HG03103 (cell line): ENCODE data around the gene BMAL1.

Experiments
- ATAC-seq: cut with Tn5 transposase; IDR thresholded peaks from one replicate; pipeline ENCODE4 v1.9.1; 2021; ENCODE audit warnings: low read depth; ENCODE audit not compliant: unreplicated experiment

The BMAL1 gene

DNA sequence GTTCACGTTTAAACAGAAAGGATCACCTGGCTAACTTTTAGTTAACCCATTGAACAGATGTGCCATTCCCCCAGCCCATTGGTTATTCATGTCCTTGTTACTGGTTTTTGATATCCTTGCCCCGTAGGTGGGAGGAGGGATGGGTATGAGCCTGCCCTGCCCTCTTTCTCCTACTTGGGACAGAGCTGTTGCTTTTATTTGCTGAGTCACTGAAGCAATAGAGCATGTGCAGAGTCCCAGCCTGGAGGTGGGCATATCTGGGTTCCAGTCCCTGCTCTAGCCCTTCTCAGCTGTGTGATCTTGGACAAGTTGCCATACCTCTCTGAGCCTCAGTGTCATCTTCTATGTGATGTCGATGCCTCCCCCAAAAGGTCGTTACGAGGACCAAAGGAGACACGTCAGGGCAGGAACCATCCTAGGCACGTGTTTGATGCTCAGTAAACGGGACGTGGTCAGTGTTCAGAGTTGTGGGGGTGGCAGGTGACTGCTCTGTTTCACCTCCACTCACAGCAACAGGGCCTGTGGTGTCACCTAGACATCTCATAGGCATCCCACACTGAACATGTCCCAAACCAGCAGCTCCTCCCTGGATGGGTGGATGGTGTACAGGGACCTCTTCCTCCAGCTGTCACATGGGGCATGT lies 61.0 kb downstream of the BMAL1 start:
- no peak for ATAC-seq

GRCh38 chr11:13339195-13340153 lies 61.9 kb downstream of the BMAL1 start:
- ATAC-seq: peak; percentile 24

- ATAC-seq: no peak
These were observed 63.4 kb downstream of the BMAL1 start for GRCh38 chr11:13341026-13341425.

DNA sequence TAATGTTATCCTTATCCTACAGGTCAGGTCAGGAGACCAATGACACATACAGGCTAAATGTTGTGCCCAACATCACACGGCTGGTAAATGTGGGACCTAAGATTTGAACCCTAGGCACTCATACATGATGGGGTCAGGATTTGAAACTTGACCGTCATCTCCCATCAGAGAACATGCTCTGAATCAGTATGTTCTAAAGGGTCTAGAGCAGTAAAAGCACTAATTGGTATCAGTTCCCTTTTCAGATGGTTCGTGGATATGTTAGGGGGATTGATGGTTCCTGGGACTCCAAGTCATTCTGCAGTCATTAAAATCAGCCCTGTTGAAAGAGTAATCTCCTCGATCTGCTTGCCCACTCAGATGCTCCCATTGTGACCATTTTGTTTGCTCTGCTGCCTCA lies 65.5 kb downstream of the BMAL1 start:
- peak; percentile 49 for ATAC-seq

DNA sequence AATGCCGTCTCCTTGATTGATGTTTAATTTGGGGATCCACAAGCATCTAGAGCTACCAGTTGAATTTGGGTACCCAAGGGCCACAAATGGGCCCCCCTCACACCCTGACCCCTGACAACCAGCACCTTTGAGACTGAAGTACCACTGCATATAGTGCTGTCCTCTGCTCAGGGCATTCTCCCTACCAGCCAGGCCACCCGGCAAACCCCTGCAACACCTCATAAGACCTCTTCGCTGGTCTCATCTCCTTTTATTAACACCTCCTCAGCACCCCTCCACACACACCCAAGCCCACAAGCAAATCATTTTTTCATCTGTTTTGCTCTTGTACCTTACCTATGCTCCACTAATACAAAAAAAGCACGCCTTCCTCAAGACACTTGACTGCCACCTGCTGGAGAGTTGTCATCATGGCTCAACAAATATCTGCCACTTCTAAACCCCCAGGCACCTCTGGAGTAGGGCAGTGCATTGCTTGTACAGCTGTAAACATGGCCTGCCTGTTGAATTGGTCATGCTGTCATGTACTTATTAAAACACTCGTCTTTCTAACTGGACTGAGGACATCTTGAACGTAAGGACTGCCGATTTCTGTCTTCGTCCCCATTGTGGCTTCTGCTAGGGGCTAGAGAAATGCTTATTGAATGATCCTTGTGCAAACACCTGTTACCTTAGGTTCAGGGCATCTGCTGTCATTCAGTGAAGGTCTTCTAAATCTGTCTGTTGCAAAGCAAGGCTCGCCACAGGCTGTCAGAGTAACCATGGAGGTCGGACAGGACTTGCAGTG lies 66.5 kb downstream of the BMAL1 start:
- ATAC-seq: peak; percentile 36

DNA sequence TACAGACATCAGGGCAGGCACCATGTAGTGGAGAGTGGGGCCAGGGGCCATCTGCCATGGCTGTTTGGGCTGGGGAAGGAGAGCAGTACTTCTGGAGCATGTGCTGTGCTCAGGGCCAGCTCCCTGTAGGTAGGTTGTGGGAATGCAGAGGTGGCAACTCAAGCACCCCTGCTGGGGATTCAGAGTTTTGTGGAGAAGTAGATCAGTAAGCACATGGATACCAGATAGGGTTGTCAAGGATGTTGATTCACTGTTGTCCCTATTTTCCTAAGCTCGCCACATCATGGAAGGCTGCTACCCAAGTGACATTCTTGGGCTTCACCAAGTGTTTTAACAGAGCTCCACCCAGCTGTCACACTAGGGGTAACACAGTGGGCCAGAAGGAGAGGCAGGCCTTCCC lies 67.2 kb downstream of the BMAL1 start:
- no peak for ATAC-seq

- no peak for ATAC-seq
These were observed 68.9 kb downstream of the BMAL1 start for GRCh38 chr11:13346470-13346869.

DNA sequence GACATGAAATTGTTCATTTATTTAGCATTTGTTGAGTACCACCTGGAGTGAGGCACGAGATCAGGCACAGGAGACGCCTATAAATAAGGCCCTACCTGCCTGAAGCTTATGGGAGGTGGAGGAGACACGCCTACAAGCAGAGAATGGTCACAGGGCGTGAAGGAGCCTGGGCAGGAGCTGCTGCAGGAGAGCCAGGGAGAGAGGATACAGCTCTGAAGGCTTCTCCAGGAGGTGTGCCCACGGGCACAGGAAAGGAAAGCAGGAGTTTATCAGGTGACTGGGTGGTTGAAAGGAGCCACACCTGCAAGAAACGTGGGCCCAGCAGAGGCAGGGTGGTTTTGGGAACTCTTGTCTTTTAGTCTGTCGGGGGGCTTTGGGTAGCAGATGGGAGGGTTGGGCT lies 70.3 kb downstream of the BMAL1 start:
- no peak for ATAC-seq

- ATAC-seq: no peak
These were observed 70.7 kb downstream of the BMAL1 start for GRCh38 chr11:13348305-13348704.

DNA sequence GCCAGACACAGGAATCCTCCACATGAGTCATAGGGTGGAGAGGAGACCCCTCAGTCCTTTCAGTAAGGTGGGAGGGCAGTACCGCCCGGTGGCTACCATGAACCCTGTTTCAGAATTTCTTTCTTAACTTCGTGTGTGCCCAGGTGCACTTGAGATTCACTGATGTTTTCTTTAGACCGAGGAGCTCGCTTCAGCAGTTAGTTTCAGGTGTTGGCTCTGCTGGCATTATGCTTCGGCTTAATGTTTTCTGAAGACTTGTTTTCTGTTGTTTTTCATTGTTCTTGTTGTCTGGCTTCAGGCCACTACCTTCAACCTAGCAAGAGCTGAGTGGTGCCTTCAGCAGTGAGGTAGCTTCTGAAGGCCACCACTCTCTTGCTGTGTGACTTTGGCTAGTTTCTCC lies 71.5 kb downstream of the BMAL1 start:
- no peak for ATAC-seq

GRCh38 chr11:13349581-13349980 lies 72.0 kb downstream of the BMAL1 start:
- no peak for ATAC-seq

- ATAC-seq: no peak
These were observed 75.1 kb downstream of the BMAL1 start for GRCh38 chr11:13352711-13353110.

- no peak for ATAC-seq
These were observed 76.7 kb downstream of the BMAL1 start for GRCh38 chr11:13354335-13354734.

GRCh38 chr11:13355191-13355590 lies 77.6 kb downstream of the BMAL1 start:
- no peak for ATAC-seq

DNA sequence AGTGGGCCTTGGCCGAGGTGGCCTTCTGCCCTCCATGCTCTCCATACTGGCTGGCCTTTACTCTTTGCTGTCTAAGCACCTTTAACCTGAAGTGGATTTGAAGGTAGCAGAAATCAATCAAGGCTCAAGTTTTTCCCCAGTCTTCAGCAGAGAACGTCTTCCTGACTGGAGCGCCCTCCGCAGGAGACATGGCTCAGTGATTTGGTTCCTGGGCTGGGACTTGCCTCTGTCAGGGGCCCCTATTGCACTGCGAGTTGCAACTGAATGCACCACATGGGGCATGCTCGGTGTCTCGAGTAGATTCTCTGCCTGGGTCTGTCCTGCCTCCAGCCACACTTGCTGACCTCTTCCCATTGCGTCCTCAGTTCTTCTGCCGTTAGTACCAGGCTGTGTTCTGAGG lies 79.6 kb downstream of the BMAL1 start:
- no peak for ATAC-seq

DNA sequence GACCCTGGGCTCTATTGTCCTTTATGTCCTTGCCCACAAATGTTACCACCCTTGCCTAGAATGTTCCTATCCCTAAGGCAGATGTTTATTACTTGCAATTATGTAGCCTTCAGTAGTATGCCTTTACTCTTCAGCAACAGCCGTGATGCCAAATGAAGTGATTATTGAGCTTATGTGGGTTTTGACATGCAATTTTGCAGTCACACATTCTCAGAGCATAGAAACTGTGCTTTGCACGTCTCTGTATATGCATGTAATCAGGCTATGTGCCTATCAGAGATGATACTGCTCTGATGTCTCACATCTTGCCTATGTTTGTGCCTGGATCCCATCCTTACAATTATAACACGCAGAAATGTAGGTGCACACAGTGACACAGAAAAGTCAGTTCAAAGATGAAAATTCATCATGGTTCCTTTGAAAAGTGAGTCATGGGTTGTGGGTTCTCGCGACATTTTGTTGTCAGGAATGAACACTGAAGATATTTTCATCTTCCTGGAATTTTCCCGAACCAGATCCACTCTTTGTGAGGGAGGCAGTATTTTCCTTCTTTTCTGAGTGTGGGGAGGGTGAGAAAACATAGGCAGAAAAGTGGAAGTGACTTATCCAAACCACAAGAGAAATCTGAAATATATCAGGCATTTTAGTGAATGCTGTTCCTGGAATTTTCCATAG lies 81.1 kb downstream of the BMAL1 start:
- ATAC-seq: no peak

DNA sequence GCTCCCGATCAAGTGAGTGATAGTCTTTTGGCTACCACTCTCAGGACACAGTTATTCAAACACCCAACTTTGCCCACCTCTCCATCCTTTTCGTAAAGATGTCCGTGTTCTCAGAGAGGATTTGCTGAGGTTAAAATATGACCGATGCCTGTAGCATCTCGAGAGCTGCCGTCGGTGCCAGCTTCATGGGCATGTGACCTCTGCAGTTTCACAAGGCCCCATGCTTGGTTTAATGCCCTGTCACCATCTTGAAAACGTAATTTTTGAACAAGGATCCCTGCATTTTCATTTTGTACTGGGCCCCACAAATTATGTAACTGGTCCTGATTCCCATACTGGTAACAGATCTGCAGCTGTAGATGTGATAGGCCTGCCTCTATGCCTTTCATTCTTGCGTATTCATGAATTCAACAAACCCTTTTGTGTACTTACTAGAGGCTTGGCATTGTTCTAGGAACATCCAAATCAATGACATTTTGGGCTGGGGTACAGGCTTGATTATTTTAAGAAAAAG lies 85.1 kb downstream of the BMAL1 start:
- ATAC-seq: no peak

- ATAC-seq: no peak
These were observed 86.8 kb downstream of the BMAL1 start for GRCh38 chr11:13364388-13364787.

DNA sequence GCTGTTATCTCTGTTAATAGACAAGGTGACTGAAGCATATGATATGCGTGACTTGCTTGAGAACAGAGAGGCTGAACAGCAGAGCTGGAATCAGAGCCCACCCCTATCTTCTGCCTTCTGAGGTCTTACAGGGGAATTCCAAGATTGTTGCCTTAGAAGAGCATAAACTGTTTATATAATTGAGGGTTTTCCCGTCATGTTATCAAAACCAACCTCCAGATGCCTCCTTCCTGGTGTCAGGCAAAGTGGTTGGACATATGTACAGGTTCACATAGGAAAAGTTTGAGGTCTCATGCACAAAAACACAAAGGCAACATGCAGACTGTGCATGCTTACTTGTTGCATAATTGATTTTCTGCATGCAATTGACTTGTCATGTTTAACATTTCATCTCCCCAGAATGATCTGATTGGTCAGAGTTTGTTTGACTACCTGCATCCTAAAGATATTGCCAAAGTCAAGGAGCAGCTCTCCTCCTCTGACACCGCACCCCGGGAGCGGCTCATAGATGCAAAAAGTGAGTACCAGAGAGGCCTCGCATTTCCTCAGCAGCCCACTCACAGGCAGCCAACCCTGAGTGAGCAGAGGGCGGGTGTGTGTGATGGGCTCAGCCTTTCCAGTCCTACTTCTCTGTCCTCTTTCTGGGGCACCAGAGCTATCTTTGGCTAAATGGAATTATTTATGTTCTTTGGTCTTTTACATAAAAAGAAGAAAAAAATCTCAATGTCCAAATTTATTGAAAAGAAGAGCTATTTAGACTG lies 88.9 kb downstream of the BMAL1 start:
- no peak for ATAC-seq

DNA sequence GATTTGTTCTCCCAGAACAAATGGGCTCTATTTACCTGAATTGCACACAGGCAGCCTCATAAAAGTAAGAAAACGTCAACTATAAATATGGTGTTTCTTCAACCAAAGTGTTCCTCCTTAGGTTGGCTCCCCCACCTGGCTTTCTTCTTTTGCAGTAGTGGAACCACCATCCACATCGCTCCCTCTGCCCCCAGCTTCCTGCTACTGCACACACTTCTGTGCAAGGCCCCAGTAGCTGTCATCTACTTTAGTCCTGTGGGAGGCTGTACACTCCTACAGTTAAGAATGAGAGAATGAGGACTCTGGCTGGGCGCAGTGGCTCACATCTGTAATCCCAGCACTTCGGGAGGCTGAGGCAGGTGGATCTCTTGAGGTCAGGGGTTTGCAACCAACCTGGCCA lies 89.5 kb downstream of the BMAL1 start:
- no peak for ATAC-seq
